B cell (primary cell): ENCODE measurements around the gene ZBTB11.

ENCODE experiments used
- EZH2 ChIP-seq: IDR thresholded peaks from 2 replicates; pipeline ENCODE4 v1.6.1; 2012; ENCODE audit warnings: borderline replicate concordance, low read depth, mild to moderate bottlenecking, moderate library complexity, low read length; ENCODE audit not compliant: insufficient read depth, poor library complexity, severe bottlenecking
- TF ChIP-seq, protein P1 (sequence below): fragments of 200-600 bp; IDR thresholded peaks from one replicate; pipeline ENCODE4 v1.8.0; 2022; ENCODE audit warnings: antibody characterized with exemption, mild to moderate bottlenecking

DNA sequence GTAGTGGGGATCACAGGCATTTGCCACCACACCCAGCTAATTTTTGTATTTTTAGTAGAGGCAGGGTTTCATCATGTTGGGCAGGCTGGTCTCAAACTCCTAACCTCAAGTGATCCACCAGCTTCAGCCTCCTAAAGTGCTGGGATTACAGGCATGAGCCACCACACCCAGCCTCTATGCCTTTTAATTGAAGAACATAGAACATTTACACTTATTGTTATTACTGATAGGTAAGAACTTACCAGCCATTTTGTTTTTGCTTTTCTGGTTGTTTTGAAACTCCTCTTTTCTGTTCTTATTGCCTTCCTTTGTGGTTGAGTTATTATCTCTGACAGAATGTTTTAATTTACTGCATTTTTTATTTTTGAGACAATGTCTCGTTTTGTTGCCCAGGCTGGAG lies 73.7 kb downstream of the ZBTB11 start:
- TF ChIP-seq, protein P1, sequence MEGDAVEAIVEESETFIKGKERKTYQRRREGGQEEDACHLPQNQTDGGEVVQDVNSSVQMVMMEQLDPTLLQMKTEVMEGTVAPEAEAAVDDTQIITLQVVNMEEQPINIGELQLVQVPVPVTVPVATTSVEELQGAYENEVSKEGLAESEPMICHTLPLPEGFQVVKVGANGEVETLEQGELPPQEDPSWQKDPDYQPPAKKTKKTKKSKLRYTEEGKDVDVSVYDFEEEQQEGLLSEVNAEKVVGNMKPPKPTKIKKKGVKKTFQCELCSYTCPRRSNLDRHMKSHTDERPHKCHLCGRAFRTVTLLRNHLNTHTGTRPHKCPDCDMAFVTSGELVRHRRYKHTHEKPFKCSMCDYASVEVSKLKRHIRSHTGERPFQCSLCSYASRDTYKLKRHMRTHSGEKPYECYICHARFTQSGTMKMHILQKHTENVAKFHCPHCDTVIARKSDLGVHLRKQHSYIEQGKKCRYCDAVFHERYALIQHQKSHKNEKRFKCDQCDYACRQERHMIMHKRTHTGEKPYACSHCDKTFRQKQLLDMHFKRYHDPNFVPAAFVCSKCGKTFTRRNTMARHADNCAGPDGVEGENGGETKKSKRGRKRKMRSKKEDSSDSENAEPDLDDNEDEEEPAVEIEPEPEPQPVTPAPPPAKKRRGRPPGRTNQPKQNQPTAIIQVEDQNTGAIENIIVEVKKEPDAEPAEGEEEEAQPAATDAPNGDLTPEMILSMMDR, result no peak
- TF ChIP-seq EZH2, result no peak
